HEK293 (cell line): ENCODE data around the gene TBX1.

Source experiments
- CTCF ChIA-PET: fragments of 350-600 bp; formaldehyde crosslinking; extraction: SDS; loops from one replicate; lab custom pipeline; 2021; ENCODE audit warnings: antibody characterized with exemption; lab: Yijun Ruan, JAX
- POLR2A ChIA-PET: fragments of 300-600 bp; formaldehyde crosslinking; extraction: SDS; loops from one replicate; lab custom pipeline; 2020; ENCODE audit warnings: antibody characterized with exemption, inconsistent platforms; lab: Yijun Ruan, JAX
- H3K27ac ChIP-seq: fragments of 200-500 bp; sonication (Bioruptor generic); 2 replicates; pipeline ENCODE4 v1.5.1; 2014; ENCODE audit warnings: low read depth, low read length, control low read depth, inconsistent platforms; ENCODE audit errors: extremely low read depth
- H3K36me3 ChIP-seq, 2 experiments: fragments of 200-500 bp in 1 of 2; sonication (Bioruptor generic) in 1 of 2; 1 replicate in 1 of 2; 2 replicates in 1 of 2; pipeline ENCODE4 v1.5.1; 2014 to 2017; ENCODE audit warnings: inconsistent platforms in 2 of 2, low read length in 2 of 2; ENCODE audit not compliant: control insufficient read depth in 2 of 2, insufficient read depth in 1 of 2
- H3K4me1 ChIP-seq: fragments of 200-500 bp; sonication (Bioruptor generic); 2 replicates; pipeline ENCODE4 v1.5.1; 2014; ENCODE audit warnings: mild to moderate bottlenecking, low read length, inconsistent platforms; ENCODE audit not compliant: control insufficient read depth, insufficient read depth
- H3K4me3 ChIP-seq: 2 replicates; pipeline ENCODE4 v1.5.1; 2011; ENCODE audit warnings: low read depth, mild to moderate bottlenecking, control low read depth, low read length, moderate library complexity
- H3K9me3 ChIP-seq: fragments of 200-500 bp; sonication (Bioruptor generic); 2 replicates; pipeline ENCODE4 v1.5.1; 2014; ENCODE audit warnings: low read depth, low read length, inconsistent platforms; ENCODE audit not compliant: control insufficient read depth, insufficient read depth
- GFI1B ChIP-seq: fragments of 450-650 bp; formaldehyde crosslinking; IDR thresholded peaks from 2 replicates; pipeline ENCODE4 v1.5.1; 2016; ENCODE audit warnings: missing biosample characterization, missing genetic modification characterization
- GLI4 ChIP-seq: fragments of 450-650 bp; formaldehyde crosslinking; IDR thresholded peaks from 2 replicates; pipeline ENCODE4 v1.5.1; 2016; ENCODE audit warnings: missing biosample characterization, missing genetic modification characterization
- GLIS1 ChIP-seq: fragments of 450-650 bp; formaldehyde crosslinking; IDR thresholded peaks from 2 replicates; pipeline ENCODE4 v1.5.1; 2016; ENCODE audit warnings: missing biosample characterization, missing genetic modification characterization
- KLF8 ChIP-seq: fragments of 450-650 bp; formaldehyde crosslinking; IDR thresholded peaks from 2 replicates; pipeline ENCODE4 v1.5.1; 2016; ENCODE audit warnings: missing biosample characterization, missing genetic modification characterization
- OSR2 ChIP-seq: fragments of 450-650 bp; formaldehyde crosslinking; IDR thresholded peaks from 2 replicates; pipeline ENCODE4 v1.5.1; 2016; ENCODE audit warnings: missing biosample characterization, missing genetic modification characterization
- SP2 ChIP-seq: fragments of 450-650 bp; formaldehyde crosslinking; IDR thresholded peaks from 2 replicates; pipeline ENCODE4 v1.5.1; 2016; ENCODE audit warnings: missing biosample characterization, missing genetic modification characterization
- WT1 ChIP-seq: fragments of 450-650 bp; formaldehyde crosslinking; IDR thresholded peaks from 2 replicates; pipeline ENCODE4 v1.5.1; 2016; ENCODE audit warnings: missing biosample characterization, missing genetic modification characterization
- ZBTB17 ChIP-seq: fragments of 450-650 bp; formaldehyde crosslinking; IDR thresholded peaks from 2 replicates; pipeline ENCODE4 v1.5.1; 2016; ENCODE audit warnings: missing biosample characterization, missing genetic modification characterization
- ZBTB26 ChIP-seq: fragments of 450-650 bp; formaldehyde crosslinking; optimal IDR thresholded peaks from 2 replicates; pipeline ENCODE3; 2016; ENCODE audit warnings: missing biosample characterization, mild to moderate bottlenecking, missing genetic modification characterization
- ZNF10 ChIP-seq: fragments of 450-650 bp; formaldehyde crosslinking; IDR thresholded peaks from 2 replicates; pipeline ENCODE4 v1.5.1; 2017; ENCODE audit warnings: missing biosample characterization, missing genetic modification characterization
- ZNF112 ChIP-seq: fragments of 450-650 bp; formaldehyde crosslinking; IDR thresholded peaks from 2 replicates; pipeline ENCODE4 v1.5.0; 2017; ENCODE audit warnings: missing biosample characterization, missing genetic modification characterization
- ZNF138 ChIP-seq: fragments of 450-650 bp; formaldehyde crosslinking; IDR thresholded peaks from 2 replicates; pipeline ENCODE4 v1.5.1; 2016; ENCODE audit warnings: missing biosample characterization, missing genetic modification characterization, borderline replicate concordance
- ZNF155 ChIP-seq: fragments of 450-650 bp; formaldehyde crosslinking; IDR thresholded peaks from 2 replicates; pipeline ENCODE4 v1.5.1; 2016; ENCODE audit warnings: missing biosample characterization, missing genetic modification characterization
- ZNF223 ChIP-seq: fragments of 450-650 bp; formaldehyde crosslinking; IDR thresholded peaks from 2 replicates; pipeline ENCODE4 v1.5.1; 2016; ENCODE audit warnings: missing biosample characterization, missing genetic modification characterization
- ZNF266 ChIP-seq: fragments of 450-650 bp; formaldehyde crosslinking; IDR thresholded peaks from 2 replicates; pipeline ENCODE4 v1.5.1; 2016; ENCODE audit warnings: missing biosample characterization, missing genetic modification characterization, low read depth
- ZNF354C ChIP-seq: fragments of 450-650 bp; formaldehyde crosslinking; IDR thresholded peaks from 2 replicates; pipeline ENCODE4 v1.5.1; 2016; ENCODE audit warnings: missing biosample characterization, missing genetic modification characterization, low read depth, borderline replicate concordance
- ZNF37A ChIP-seq: fragments of 450-650 bp; IDR thresholded peaks from 2 replicates; pipeline ENCODE4 v1.5.1; 2018; ENCODE audit warnings: missing biosample characterization, missing genetic modification characterization
- ZNF391 ChIP-seq: fragments of 450-650 bp; formaldehyde crosslinking; IDR thresholded peaks from 2 replicates; pipeline ENCODE4 v1.5.1; 2016; ENCODE audit warnings: low read depth, missing biosample characterization, missing genetic modification characterization, borderline replicate concordance
- ZNF488 ChIP-seq: fragments of 450-650 bp; formaldehyde crosslinking; IDR thresholded peaks from 2 replicates; pipeline ENCODE4 v1.5.1; 2016; ENCODE audit warnings: missing biosample characterization, missing genetic modification characterization
- ZNF530 ChIP-seq: fragments of 450-650 bp; formaldehyde crosslinking; IDR thresholded peaks from 2 replicates; pipeline ENCODE4 v1.5.1; 2016; ENCODE audit warnings: low read depth, missing biosample characterization, missing genetic modification characterization
- ZNF707 ChIP-seq: fragments of 450-650 bp; formaldehyde crosslinking; IDR thresholded peaks from 2 replicates; pipeline ENCODE4 v1.5.1; 2016; ENCODE audit warnings: missing biosample characterization, missing genetic modification characterization
- ZNF76 ChIP-seq: fragments of 450-650 bp; formaldehyde crosslinking; IDR thresholded peaks from 2 replicates; pipeline ENCODE4; 2016; ENCODE audit warnings: low read depth, missing biosample characterization, missing genetic modification characterization, borderline replicate concordance
- ZNF792 ChIP-seq: fragments of 450-650 bp; formaldehyde crosslinking; IDR thresholded peaks from 2 replicates; pipeline ENCODE4 v1.5.1; 2016; ENCODE audit warnings: missing biosample characterization, missing genetic modification characterization

Gene TBX1

GRCh38 chr22:19733755-19734154 is 26.8 kb upstream of the TBX1 start:
- Histone ChIP-seq H3K27ac (no peak overlapping the region), H3K4me3 (no peak overlapping the region), H3K36me3 (no peaks in the 10 kb centered on the region)
- POLR2A ChIA-PET: no interaction called here
- TF ChIP-seq GLI4 (tag by site-specific recombination) (no peak), GLIS1 (no peak), KLF8 (tag by site-specific recombination) (no peak), GFI1B (tag by site-specific recombination) (no peak)
- TF ChIP-seq, all 188 proteins: peak for 0
- H3K4me1 ChIP-seq: no peaks in the 10 kb centered on the region
- H3K9me3 ChIP-seq: no peaks in the 10 kb centered on the region
- CTCF ChIA-PET: interaction anchor here (7.5 kb wide), 1 partner anchor 180 kb away, joined by 184 read pairs; no protein-coding TSS in a partner anchor

GRCh38 chr22:19734163-19734562 is 26.4 kb upstream of the TBX1 start:
- no peaks in the 10 kb centered on the region for H3K9me3 ChIP-seq
- TF ChIP-seq GLIS1: no peak
- no peak for TF ChIP-seq ZNF138 (tag by site-specific recombination)
- TF ChIP-seq ZNF792 (tag by site-specific recombination): no peak
- TF ChIP-seq OSR2: no peak
- no peak for TF ChIP-seq ZNF223 (tag by site-specific recombination)
- TF ChIP-seq ZNF155: no peak
- no peak for TF ChIP-seq ZNF37A
- TF ChIP-seq ZBTB17 (tag by site-specific recombination): no peak
- no peak for TF ChIP-seq ZNF354C (tag by site-specific recombination)
- TF ChIP-seq ZNF10 (tag by site-specific recombination): no peak
- no peak for TF ChIP-seq ZNF707 (tag by site-specific recombination)
- TF ChIP-seq ZNF391 (tag by site-specific recombination): no peak
- TF ChIP-seq ZNF488 (tag by site-specific recombination): no peak
- no peak for TF ChIP-seq ZBTB26 (tag by site-specific recombination)
- TF ChIP-seq ZNF530 (tag by site-specific recombination): no peak
- no peak for TF ChIP-seq ZNF266 (tag by site-specific recombination)
- no peak for TF ChIP-seq ZNF112 (tag by site-specific recombination)
- no peak for TF ChIP-seq ZNF76
- no peak overlapping the region for H3K27ac ChIP-seq
- H3K4me3 ChIP-seq: no peak overlapping the region
- CTCF ChIA-PET: interaction anchor here (7.5 kb wide), 1 partner anchor 180 kb away, joined by 184 read pairs; no protein-coding TSS in a partner anchor
- POLR2A ChIA-PET: no interaction called here
- no peaks in the 10 kb centered on the region for H3K4me1 ChIP-seq
- no peaks in the 10 kb centered on the region for H3K36me3 ChIP-seq

GRCh38 chr22:19734837-19735382 is 25.7 kb upstream of the TBX1 start:
- POLR2A ChIA-PET: no interaction called here
- H3K4me3 ChIP-seq: no peak overlapping the region

More at GRCh38 chr22:19734837-19735382, 25.7 kb upstream of the TBX1 start:
- CTCF ChIA-PET: interaction anchor here (7.5 kb wide), 1 partner anchor 179 kb away, joined by 184 read pairs; no protein-coding TSS in a partner anchor
- H3K27ac ChIP-seq: no peak overlapping the region
- TF ChIP-seq WT1 (tag by site-specific recombination): peak; percentile 61
- no peak for TF ChIP-seq SP2 (tag by site-specific recombination)
- TF ChIP-seq GLIS1: peak; percentile 69
- no peaks in the 10 kb centered on the region for H3K36me3 ChIP-seq
- H3K9me3 ChIP-seq: no peaks in the 10 kb centered on the region
- no peaks in the 10 kb centered on the region for H3K4me1 ChIP-seq
